ENCODE data around the gene GRWD1.

GRCh38 chr19:48405850-48406249, 39.9 kb upstream of the GRWD1 start:
- TF ChIP-seq CTCF (IDR thresholded peaks at IDR 0.05) (no peak), POLR2A (IDR thresholded peaks at IDR 0.05) (no peak)
